ENCODE data around the gene CNIH1.
A peak's percentile ranks its signal among the peaks of the same experiment; 100 is the strongest.

Gene CNIH1

DNA sequence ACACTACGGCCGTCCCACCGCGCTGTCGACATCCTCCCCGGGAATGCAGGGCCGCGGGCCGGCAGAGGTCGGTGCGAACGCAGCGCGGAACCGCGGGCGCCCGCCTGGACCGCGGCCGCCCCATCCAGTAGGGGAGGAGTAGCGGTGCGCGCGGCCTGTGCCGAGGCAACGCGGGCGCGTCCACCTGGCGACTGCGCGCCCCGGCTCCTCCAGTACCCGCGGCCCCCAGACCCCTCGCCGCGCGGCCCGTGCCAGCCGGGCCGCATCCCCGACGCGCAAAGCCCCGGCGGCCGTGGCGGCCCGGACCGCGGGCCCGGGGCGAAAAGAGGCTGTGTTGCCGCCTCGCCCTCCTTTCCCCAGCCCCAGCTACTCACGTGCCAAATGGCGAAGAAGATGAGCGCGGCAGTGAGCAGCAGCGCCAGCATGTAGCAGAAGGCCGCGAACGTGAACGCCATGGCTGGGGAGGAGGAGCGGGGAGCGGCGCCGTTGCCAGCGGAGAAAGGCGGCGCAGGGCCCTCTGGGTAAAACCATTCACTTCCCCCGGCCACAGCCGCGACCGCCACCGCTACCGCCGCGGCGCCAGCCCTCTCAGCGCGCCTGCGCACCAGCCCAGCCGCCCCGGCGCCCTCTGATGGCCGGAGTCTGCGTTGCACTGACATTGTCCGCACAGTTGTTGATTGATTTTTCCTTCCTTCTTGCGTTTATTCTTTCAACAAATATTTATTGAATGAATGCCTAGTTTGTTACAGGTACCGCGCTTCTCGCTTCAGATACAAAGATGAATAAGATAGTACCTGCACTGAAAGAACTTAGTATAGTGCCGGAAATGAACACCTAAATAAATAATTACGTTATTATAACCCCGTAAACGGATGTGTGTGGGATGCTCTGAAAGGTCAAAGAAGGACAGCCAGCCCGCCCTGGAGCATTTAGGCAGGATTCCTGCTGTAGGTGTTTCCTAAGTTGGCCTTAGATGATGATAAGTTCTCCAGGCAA lies at the start of gene CNIH1:
TSS of gene CNIH1 (minus strand) at position 502 of the 996 bp plus-strand sequence. CDS start at position 455, 47 bp downstream.
- DNase-seq (ENCODE audit: low read depth), result peak; percentile 92

DNA sequence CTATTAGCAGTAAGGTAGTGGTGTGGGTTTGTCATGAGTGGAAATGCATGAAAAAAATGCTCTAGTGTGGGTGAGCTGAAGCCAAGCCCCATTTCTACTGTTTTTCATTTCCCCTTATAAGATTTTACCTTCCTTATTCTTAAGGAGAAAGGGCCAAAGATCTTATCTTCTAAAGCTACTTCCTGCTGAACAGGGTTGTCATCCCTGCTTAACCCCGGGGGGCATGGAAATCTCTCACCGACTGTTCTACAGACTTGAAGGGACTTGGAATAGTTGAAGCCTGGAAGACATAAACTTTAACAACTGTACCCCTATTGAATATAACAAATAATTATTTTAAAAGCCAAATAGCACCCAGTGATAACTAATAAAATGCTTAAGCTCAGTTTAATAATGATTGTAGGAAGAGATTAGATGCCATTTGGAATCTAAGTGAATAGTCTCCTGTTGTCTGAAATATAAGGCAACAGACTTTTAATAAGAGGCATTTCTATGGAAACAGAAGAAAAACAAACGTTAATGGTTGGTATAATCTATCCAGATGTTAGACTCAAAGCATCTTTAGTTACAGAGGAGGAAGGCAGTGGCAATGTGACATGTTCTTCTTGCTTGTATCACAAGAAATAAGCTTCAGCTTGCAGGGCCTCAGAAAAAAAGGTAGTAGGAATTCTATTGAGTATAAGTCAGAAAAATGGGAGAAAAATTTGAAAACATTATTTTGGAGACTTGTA lies 49.4 kb upstream of the CNIH1 start:
- no peak for DNase-seq (ENCODE audit: low read depth)

DNA sequence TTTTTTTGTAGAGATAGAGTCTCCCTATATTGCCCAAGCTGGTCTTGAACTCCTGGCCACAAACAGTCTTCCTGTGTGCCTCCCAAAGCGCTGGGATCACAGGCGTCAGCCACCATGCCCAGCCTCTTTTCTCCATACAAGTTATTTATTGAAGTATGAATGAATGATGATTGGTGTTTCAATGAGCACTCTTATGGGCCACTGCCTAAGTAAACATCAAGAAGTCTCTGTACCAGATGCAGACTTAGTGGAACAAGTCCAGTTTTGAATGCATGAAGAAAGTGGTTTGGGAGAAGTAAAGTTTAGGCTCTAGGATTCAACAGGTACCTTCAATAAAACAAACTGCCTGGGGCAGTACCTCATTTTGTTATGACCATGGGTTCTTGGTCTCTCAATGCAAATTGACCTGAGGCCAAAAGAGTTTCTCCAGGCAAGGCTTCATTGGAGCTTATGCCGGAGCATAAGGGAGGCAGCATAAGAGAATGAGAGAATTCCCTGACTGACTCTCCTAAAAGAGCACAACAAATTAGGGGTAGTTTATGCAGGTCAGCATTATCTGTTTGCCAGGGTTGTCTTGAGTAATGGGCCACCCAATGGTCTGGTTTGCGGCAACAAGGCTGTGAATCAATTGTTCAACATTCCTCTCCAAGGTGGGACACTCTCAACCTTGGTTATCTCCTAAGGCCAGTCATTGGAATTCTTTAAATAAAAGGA lies 48.7 kb upstream of the CNIH1 start:
- no peak for DNase-seq (ENCODE audit: low read depth)

DNA sequence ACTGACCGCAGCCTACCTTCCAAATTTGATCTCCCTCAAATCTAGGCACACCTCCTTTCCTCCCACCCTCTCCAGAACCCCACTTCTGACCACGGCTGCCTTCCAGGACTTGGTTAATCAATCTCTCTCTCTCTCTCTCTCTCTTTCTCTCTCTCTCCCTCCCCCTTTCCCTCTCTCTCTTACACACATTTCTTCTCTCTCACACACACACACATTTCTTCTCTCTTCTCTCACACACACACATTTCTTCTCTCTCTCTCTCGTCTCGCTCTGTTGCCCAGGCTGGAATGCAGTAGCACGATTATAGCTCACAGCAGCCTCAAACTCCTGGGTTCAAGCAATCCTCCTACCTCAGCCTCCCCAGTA lies 48.1 kb upstream of the CNIH1 start:
- no peak for DNase-seq (ENCODE audit: low read depth)

DNA sequence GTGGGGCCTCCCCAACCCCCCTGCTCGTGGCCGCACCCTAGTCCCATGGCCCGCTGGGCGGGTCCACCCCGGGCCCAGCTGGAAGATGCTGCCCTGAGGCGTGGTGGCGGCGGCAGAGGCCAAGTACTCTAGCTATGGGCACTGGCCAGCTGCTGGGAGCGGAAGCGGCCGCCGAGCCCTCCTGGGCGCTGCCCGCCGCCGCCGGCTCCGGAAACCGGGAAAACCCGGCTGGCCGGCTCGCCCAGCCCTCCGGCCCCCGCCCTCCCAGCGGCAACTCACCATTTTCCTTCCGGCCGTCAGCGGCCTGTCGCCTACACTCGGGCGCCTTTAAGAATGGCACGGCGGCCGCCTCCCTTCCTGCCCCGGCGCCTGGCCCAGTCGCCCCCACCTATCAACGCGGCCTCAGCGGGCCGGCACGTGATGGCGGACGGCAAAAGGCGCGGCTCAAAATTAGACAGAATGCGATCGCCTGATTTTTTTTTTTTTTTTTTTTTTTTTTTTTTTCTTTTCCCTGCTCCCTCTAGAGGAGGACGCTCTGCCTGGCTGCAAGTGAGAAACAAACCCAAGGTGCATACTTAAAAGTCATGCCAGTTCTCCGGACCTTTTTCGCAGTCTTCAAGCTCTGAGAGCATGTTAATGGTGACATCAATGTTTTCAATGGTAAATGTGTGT lies 47.6 kb upstream of the CNIH1 start, which contains the start of gene GMFB:
TSS of gene GMFB (minus strand) at position 335 of the 672 bp plus-strand sequence. CDS start at position 282, 53 bp downstream.
- DNase-seq (ENCODE audit: low read depth), result peak; percentile 85

DNA sequence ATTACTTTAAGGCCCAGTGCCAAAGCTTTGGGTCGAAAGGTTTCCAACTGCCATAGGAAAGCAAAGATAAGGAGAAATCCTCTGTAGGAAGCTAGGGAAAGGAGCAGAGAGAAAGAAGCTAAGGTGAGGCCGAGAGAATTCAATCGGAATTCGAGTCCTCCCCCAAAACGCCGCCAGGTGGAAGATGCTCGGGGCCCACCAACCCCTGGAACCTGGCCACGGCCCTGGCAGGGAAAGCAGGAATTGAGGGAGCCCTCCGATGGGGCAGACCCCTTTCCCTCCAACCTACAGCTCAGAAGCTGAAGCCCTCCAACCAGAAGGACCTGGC lies 47.1 kb upstream of the CNIH1 start:
- DNase-seq (ENCODE audit: low read depth), result peak; percentile 36

DNA sequence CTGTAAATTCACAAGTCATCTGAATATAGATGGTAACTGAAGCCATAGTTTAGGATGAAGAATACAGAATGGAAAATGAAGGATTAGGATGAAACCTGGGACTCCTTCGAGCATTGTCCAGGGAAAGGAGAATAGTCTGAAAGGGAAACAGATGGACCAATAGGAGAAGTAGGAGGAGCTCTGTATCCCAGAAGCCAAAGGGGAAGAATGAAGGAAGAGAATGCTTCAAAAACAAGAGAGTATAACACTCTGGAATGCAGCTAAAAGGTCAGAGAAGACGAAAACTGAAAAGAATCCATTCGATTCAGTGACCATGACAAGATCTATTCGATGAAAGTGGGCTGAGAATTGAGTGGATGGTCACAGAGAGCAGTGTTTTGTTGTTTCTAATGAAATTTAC lies 46.6 kb upstream of the CNIH1 start:
- no peak for DNase-seq (ENCODE audit: low read depth)

DNA sequence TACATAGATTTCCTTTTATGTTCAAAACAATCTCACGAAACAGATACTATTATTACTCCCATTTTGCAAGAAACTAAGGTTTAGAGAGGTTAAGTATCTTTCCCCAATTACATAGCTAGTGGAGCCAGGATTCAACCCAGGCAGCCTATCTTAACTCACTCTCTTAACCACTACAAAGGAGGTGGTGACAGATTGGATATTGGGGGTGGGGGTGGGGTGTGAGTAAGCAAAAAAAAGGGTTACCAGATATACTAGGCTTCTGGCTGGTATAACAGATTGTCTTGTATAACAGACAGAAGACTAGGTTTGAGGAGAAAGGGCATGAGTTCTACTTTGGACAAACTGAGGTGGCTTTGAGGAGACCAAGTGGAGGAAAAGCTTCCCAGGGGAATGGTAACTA lies 45.5 kb upstream of the CNIH1 start:
- no peak for DNase-seq (ENCODE audit: low read depth)

DNA sequence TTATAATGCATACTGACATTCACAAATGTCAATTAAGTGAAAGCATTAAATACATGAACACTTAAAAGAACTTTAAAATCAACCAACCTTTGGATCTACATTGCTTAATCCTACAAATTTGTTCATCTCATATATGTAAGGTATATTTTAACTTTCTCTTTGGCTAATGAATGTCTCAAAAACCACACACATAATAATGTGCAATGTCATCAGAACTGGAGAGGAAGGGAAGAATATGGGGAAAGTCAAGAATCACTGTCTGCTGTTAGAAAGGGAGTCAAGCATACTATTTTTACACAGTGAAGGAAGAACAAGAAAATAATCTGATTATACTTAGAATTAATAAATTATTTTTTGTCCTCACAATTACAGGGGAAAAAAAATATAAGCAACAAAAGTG lies 42.7 kb upstream of the CNIH1 start:
- DNase-seq (ENCODE audit: low read depth), result no peak

DNA sequence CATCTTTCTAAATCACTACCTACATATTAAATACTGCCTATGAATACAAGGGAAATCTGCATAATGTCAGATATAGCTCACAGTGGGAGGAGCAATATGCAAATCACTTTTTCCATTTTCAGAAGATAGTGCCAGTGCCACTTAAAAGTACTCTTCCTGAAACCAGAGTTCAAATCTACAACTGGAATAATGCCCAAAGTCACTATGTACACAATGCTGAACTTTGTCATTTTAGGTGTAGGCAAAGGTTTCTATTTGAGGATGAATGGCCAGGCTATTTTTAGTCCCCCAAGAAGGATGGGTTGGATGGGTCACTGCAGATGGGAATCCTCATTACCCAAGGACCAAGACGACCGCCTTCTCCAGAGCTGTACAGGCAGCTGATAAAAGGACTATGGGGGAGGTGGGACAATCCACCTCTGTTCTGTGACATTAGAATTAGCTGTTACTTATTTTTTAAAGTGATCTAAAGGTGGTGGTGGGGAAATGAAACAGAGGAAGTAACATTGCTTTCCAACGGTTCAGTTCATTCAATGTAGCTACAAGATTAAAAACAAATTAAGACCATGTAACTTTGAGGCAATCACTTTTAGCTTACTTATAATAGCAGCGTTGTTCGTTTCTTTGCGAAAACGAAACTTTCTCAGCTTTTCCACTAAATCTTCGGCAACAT lies 42.0 kb upstream of the CNIH1 start:
- DNase-seq (ENCODE audit: low read depth), result no peak

DNA sequence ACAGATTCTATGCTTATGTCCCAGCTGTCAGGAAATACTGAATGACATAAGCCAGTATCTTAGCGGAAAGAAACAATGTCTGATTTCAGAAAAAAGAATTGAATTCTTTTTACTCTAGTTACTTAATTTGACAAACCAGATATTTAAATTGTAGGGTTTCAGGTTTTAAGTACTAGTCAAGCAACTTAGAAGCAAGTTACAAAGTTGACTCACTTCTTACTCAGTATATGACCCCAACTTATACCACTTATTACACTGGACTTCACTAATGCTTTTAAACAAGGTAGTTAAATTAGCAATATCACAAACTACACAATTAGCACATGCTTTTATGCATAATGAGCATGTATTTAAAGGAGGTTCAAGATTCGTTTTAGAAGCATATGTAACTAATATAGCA lies 40.5 kb upstream of the CNIH1 start:
- no peak for DNase-seq (ENCODE audit: low read depth)

DNA sequence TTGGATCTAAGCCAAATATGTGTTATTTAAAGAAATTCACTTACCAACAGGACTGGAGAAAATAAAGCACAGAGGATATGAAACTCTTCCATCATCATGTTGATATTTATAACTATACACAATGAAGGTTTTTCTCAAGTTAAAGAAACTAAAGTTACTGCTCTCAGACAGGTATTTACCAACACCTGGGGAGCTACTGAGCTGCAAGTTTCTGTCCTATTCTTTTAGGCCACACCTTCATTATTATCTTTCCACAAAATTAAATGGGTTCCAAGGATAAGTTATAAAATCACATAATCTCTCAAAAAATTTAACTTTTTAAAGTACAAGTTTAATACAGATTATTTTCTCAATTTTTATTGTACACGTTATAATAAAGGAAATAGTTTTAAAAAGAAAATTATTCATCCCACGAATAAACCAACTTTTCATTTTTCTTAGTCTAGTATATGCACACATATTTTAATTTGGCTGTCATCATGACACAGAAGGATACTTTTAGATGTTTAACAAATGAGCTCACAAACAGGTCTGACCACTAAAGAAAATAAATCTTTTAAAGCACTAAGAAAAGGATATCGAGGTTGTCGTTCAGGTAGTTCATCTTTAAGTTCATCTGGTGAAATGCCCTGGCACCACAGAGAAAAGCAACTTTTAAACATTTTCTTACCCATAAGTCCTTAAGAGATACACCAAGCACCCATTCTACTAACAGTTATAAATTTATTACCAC lies 39.8 kb upstream of the CNIH1 start:
- no peak for DNase-seq (ENCODE audit: low read depth)

DNA sequence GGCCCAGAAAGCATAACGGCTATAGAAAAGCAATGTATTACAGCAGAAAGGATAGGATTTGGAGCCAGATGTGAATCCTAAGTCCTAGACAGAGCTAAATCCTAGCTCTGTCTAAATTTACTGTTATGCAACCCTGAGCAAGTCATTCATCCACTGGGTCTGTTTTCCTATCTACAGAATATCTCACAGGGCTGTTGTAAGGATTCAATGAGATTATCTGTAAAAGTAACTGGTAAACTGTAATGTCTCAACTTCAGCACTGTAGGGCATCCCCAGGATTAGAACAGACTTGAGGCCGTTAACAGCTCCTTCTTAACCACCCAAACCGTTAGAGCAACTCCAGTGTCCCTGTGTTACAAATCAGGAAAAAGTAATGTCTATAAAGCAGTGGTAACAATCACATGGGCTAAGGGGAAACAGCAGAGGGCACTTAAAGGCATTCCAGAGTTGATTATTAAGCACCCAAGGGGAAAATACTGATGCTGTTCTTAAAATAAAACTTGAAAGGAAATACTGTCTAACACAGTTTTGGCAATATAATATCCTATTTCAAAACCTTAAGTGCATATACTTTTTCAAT lies 37.6 kb upstream of the CNIH1 start:
- no peak for DNase-seq (ENCODE audit: low read depth)

DNA sequence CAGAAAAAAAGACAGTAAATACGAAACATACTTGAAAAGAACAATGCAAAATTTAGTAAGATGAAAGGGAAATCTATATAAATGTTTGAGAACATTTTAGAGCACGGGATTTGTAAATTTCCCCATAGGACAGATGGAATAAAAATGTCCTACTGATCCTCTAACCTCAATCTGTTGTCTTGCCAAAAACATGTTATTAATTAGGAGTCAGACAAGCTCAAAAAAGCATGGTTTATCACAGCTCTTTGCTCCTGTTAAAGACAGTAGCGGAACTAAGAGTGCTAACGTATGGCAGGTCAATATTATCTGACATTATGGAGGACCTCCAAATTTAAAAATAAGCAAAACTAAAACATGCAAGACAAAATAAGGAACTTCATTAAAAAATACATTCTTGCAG lies 34.7 kb upstream of the CNIH1 start:
- no peak for DNase-seq (ENCODE audit: low read depth)

DNA sequence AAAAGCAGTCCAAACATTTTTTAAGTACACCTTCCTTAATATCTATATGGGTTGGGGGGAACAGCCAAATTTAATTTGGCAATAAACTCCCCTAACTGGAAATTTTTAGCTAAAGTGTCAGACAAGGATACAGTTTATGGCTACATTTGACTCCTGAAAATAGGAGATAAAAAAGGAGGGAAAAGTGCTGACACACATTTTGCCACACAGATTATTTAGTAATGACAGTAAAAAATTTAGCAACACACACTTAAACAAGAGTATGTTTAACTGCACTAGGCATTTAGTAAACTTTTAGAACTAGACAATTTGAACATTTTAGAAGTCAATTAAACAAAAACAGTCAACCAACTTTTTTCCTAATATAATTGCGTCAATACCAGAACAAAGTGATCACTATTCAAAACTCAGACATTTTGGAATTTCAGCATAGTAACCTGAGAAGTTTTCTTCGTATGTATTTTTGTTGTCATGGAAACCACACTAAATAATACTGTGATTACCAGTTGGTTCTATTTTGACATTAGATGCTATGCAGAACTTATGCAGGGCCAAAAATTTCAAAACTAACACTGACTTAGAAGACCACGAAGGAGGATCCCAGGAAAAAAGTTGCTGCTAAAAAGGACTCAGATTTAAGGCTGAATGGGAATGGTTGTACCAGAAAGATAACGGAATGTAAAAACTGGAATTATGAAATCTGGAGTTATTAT lies 34.2 kb upstream of the CNIH1 start:
- DNase-seq (ENCODE audit: low read depth), result no peak

DNA sequence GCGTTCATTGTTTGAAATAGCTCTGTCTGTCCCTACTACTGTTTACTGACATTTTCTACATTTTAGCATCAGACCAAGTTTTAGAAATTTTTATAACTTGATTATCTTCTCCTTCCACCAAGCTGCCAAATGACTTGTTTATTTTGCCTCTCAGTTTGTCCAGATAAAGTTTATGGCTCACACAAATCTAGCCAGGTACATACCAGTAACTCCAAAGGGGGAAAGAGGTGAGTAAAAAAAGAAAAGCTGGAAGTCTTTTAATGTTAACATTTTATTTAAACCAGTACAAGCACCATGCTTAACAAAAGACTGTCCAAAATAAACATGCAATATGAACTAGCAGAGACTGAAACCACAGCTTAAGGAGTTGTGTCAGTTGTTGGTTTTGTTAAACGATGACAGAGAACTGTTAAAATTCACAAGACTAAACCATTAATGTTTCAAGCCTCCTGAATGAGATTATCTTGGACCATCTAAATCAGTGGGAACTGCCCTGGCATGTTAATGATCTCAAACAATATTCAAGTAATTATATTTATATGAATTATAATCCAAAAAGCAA lies 33.1 kb upstream of the CNIH1 start:
- no peak for DNase-seq (ENCODE audit: low read depth)

DNA sequence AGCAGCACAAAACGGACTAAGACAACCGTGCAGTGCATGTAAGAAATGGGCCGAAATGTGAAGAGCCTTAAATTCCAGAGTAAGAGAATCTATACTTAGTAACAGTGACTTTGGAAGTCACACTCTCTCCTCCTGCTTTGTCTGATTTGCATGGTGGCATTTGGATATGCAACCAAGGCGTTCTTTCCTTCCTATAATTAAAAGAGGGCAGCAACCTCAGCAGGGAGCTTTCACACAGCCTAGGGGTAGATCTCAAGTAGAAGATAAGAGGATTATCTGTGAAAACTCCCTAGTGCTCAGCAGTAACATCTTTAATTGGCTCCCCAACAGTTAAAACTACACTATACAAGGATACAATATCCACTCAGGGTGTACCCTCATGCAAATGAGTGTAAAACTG lies 31.1 kb upstream of the CNIH1 start:
- no peak for DNase-seq (ENCODE audit: low read depth)

DNA sequence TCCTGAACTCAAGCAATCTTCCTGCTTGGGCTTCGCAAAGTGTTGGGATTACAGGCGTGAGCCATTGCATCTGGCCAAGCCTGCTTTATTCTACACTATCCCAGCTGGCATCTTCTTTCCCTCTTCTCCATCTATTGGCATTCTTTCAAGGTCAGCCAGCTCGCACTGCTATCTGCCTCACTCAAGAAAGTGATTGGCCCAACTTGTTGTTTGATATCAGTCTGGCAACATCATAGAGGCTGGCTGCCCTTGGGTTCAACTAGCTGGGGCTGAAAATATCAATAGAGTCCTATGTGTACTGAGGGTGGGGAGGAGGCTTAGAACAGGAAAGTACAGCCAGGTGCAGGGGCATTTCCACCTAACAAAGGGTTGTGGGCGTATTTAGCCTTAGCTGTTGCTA lies 30.5 kb upstream of the CNIH1 start:
- no peak for DNase-seq (ENCODE audit: low read depth)

DNA sequence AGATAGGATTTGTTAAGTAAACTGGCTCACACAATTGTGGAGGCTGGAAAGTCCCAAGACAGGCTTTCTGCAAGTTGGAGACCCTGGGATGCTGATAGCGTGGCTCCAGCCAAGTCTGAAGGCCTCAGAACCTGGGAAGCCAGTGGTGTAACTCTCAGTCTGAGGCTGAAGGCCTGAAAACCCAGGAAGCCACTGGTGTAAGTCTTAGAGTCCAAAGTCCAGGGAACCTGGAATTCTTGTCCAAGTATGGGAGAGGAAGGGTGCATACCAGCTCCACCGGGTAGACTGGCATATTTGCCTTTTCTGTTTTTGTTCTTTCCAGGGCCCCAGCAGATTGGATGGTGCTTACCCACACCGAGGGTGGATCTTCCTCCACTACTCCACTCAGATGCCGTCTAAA lies 29.5 kb upstream of the CNIH1 start:
- no peak for DNase-seq (ENCODE audit: low read depth)

Data from activated T-cell treated with anti-CD3 and anti-CD28 coated beads for 48 hours (primary cell).